ENCODE results near the gene ENOX1.

The ENOX1 gene

DNA sequence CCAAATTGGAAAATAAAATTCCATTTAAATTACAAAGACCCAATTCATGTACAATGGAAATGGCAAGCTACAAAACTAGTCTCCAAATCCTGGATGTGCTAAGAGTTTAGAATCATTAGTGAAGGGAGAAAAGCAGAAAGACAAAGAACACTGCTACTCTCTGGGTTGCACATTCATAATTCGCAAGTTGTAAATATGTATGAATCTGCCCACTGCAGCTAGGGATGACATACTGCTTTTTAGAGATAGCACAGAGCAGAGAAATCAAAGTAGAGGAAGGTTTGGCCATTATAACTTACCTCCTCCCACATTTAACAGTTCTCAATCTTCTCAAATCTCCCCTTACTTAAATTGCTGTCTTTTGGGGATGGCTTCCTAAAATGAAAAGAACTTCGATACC is 231.1 kb downstream of the ENOX1 start:
- DNase-seq (ENCODE audit: insufficient read length, low spot score) (no peak), FAIRE-seq (no peak)

DNA sequence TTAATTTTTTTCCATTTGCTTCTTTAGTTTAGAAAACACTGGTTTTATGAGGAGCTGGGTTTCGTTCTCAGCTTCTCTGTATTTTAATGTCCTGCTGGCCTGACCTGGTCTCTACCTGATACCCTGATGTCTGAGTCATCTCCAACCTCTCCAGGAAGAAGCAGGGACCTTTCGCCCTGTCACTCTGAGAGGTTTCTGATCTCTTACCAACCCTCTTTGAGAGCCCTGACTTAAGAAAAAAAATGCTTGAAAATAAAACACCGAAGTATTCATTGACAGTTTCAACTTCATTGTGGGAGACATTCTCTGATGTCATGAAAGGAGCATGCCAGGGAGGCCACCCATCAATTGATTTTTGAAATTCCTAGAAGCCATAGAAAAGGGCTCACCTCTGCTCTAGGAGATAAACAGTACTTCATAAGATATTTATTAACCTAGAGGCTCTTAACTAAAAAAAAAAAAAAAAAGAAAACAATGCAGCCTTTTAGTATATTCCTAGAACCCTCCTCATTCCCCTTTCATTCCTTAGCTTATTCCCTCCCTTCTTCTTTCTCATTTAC is 234.8 kb downstream of the ENOX1 start:
- FAIRE-seq: no peak
- DNase-seq (ENCODE audit: insufficient read length, low spot score): no peak

DNA sequence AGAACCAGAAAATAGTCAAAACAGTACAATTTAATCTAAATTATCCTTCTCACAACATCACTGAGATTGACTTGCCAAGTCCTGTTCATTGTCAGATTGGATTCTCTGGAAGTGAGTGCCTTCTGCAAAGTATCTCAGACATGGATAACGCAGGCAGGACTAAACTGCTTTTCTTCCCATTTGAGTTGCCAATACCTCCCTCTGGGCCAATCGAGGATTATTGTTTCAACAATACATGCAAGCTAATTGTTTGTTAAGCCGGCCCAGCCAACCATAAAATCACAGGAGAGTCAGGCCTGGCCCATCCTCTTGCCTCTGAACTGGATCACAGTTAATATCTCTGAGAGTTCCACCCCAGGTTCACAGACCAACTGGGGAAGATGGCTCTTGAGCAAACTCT is 240.0 kb downstream of the ENOX1 start:
- no peak for DNase-seq (ENCODE audit: insufficient read length, low spot score)
- no peak for FAIRE-seq

DNA sequence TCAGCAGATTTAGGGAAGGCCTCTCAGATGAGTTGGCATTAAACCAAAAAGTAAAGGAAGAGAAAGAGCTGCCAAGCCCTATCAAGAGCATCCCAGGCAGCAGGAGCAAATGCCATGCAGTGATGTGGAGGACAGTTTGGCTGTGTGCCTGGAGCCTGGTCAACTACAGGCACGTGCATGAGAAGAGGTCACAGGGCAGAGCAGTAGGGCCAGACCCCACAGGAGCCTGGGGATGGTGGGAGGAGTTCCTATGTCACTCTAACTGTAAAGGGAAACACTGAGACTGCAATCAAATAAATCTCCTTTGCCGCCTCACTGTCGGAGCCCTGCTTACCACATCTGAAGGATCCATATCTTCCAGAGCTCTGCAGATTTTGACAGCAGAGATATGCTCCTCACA is 240.5 kb downstream of the ENOX1 start:
- FAIRE-seq: no peak
- DNase-seq (ENCODE audit: insufficient read length, low spot score): no peak

DNA sequence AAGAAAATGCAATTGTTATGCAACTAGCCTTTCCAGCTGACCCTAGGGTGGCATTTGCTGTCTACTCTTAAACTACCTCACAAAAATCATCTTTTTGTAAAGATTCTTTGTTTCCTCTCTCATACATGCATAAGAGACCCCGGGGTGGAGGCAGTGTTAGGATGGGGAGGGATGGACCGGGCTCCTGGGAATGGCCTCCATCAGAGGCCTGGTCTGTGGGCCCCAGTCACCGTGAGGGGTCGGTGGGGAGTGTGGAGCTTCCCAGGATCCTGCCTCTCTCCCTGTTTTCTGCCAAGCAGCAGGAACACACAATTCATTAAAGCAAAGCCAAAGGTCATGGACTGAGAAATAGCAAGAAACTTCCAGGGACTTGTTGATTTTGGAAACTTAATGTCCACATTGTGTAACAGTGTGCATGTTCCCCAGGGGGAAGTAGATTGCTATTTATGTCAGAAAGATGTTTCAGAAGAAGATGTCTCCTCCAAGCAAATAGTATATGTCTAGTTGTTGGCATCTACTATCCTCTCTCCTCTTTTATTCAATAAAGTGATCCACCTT is 241.4 kb downstream of the ENOX1 start:
- no peak for DNase-seq (ENCODE audit: insufficient read length, low spot score)
- no peak for FAIRE-seq

DNA sequence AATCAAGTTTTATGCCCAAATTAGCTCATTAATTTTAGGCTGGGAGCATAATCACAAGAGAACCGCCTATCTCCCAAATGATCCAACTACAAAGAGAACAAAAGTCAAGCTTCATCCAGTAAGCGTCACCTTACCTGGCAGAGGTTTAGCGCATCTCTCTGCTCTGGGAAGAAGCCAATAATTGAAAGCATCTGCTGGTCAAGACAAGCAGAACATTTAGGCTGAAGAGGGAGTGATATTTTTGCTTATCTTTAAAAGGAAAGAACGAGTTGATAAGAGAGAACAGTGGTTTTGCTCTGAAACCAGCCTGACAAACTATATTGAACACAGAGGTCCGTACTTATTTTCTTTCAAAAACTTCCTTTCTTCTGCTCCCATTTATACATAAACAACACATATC is 242.1 kb downstream of the ENOX1 start:
- FAIRE-seq (no peak), DNase-seq (ENCODE audit: insufficient read length, low spot score) (no peak)

DNA sequence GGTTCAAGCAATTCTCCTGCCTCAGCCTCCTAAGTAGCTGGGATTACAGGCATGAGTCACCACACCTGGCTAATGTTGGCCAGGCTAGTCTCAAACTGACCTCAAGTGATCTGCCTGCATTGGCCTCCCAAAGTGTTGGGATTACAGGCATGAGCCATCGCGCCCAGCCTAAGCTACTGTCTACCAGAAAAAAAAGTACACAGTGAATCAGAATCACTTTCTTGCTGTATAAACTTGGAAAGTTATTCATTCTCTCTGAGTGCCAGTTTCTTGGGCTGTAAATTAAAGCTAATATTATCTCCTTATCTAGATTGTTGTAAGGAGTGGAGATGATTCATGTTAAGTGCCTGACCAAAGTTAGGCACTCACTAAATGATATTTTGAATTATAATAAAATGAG is 242.8 kb downstream of the ENOX1 start:
- FAIRE-seq: no peak

DNA sequence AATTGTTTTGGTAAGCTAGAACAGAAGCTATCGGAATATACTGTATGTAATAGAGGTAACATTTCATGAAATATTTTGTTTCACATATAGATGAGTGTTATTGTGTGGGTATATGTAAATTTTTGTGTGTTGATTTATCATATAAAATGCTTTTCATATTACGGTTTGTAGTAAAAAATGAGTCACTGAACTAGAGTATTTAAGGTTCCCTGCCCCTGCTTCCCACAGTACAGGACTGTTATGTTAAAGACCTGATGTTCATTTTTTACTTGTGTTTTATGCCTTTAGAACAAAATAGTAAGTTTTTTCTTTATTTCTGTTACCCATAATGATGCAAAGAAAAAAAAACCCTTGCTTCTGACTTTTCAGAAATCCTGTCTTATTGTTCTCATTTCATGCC is 243.4 kb downstream of the ENOX1 start:
- FAIRE-seq: no peak
- DNase-seq (ENCODE audit: insufficient read length, low spot score): no peak

More for the DNA sequence above, 242.8 kb downstream of the ENOX1 start:
- no peak for DNase-seq (ENCODE audit: insufficient read length, low spot score)

DNA sequence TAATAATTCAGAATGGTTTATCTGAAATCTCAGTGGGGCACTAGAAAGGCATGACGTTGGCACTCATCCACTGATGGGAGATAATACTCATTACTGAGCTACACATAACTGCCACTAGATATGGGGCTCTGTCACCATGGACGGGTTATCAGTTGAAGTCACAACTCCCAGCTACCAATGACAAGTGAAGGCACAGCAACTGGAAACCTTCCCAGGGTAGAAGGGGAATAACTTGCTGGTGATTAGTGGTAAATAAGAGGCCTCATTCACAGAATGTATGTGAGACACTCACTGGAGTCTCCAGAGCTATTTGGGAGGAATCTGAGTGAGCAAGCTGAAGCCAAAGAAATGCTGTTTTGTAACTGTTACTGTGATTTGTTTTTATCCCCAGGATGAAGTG is 249.6 kb downstream of the ENOX1 start:
- DNase-seq (ENCODE audit: insufficient read length, low spot score) (no peak), FAIRE-seq (no peak)

DNA sequence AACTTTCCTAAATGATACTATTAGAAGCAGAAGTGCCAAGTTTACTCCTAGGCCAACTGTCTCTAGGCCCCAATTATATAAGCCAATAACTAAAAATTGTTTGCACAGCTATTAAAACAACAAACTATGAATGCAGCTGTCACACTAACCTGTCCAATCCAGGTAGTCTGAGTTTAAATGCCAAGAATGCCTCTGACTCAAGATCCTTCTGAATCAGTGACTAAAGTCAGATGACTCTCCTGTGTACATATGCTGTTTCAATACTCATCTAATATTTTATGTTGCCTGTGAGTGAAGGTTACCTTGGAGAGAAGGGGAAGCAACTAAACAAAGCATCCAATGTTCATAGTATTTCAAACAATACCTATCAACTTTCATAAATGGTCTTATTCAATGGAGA is 257.0 kb downstream of the ENOX1 start:
- no peak for FAIRE-seq
- no peak for DNase-seq (ENCODE audit: insufficient read length, low spot score)

DNA sequence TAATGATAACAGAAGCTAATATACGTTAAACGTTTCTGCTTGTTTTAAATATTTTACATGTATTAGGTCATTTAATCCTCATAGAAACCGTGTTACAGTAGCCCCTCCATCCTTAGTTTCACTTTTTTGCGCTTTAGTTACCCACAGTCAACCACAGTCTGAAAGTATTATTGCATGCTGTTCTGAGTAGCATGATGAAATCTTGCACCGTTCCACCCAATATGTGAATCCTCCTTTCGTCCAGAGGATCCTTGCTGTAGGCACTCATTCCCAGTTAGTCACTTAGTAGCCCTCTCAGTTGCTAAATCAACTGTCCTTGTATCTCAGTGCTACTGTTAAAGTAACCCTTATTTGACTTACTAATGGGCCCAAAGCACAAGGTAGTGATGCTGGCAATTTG is 257.8 kb downstream of the ENOX1 start:
- FAIRE-seq (no peak), DNase-seq (ENCODE audit: insufficient read length, low spot score) (no peak)

DNA sequence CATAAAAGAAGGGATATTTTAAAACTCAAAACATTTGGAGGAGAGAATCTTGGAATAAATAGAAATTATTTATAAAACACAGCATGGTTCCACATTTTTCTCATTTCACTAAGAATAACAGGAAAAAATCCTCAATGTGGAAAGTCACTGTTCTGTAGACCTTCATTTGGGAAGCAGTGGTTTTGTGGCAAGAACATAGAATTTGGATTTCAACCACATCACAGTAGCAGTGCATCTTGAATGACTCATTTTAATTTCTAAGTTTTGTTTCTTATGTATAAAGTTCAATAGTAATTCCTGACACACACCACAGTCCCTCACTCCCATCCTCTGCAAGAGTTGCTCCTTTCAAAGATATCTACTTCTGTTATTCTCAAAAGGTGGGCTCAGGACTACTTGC is 264.0 kb downstream of the ENOX1 start:
- FAIRE-seq: no peak
- no peak for DNase-seq (ENCODE audit: insufficient read length, low spot score)

DNA sequence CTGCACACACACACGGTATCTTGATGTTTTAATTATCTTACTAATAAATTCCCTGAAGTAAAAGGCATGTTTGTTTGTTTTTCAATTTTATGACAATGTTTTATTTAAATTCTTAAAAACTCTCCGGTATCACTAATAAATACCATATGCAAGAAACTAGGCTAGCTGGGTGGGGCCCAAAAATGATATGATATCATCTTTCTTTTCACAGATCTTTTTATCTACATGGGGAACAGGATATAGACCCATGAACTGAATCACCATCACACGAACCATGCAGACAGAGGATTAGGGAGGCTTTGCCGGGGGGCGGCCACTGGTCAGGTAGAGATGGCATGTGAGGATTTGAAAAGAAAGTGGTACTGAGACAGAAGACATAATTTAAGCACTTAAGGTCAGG is 266.4 kb downstream of the ENOX1 start:
- no peak for FAIRE-seq
- no peak for DNase-seq (ENCODE audit: insufficient read length, low spot score)

DNA sequence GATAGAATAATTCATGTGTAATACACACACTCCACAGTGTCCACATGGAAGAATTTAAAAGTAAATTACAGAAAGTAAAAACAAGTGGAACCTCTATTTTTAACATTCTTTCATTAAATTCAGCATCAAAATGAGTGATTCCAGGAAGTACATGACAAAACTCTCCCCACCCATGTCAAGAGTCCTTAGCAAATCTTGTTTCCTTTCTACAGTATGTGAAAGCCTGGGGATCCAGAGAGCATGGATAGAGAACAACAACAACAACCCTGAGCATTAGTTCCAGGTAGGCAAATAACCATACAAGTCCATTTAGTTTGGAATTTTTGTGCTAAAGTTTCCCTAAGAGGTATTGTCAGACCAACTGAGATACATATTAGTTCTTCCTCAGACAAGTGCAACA is 267.9 kb downstream of the ENOX1 start:
- FAIRE-seq (no peak), DNase-seq (ENCODE audit: insufficient read length, low spot score) (no peak)

DNA sequence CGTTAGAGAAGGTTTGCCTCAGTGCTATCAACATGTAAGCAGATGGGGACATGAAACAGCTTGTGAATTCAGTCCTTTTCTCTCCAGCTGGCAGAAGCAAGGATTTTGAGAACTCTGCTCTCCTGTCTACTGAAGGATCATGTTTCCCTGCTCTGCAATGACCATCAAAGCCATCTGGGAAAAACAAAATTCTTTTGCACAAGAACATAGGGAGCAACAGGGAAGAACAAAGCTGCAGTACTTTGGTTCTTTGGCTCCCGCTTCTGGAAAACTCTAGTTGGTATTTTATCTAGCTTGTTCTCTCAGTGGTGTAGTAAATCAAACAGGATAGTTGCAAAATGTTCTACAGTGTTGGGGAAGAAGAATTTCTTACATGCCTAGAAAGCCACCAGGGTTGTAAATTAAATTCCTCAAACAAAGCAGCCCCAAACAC is 270.4 kb downstream of the ENOX1 start:
- DNase-seq (ENCODE audit: insufficient read length, low spot score): no peak
- FAIRE-seq: no peak

DNA sequence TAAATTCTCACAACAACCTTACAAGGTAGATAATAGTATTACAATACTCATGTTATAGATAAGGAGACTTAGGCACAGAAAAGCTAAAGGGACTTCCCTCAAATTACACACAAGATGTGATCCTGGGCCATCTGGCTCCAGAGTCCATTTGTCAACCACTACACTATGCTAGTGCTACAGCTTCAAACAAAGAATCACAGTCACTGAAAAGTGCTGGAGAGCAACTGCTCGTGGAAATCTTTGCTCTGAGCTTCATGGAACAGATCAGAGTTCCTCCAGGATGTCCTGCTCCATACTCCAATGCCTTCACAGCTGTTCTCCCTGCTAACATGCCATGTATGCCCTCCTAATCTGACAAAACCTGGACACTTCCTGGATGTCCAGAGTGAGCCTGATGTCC is 271.2 kb downstream of the ENOX1 start:
- DNase-seq (ENCODE audit: insufficient read length, low spot score) (no peak), FAIRE-seq (no peak)

DNA sequence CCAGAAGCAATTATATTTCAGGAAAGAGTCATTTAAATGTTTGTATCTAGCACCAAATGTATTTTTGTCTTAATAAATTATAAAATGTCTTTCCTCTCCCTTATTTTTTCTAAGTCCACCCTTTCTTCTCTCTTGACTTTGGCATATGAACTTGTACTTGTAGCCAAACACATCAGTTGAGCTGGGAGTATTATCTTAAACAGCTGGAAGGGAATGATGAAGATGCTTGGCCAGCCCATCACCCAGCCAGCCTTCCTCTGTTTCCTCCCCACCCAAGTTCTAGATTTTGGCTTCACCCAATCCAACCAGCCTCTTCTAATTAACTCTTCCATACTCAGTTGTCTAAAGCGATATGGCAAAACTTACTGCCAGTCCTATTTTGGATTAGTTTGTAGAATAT is 272.5 kb downstream of the ENOX1 start:
- DNase-seq (ENCODE audit: insufficient read length, low spot score): no peak
- no peak for FAIRE-seq

DNA sequence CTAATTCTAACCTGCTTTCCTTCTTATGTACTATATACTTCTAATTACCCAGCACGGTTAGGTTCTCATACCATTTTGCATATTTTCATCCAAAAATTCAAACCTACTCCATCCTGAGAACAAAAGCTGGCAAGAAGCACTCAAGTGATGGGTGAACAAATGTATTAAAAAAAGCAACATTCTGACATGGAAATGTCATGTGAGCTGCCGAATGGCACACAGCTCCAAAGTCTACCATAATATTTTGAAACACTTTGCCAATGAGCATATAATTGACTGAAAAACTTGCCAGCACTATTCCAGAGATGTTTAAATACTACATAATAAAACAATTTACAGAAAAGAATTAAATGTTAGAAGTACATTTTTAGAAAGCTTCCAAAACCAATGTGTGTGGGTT is 274.6 kb downstream of the ENOX1 start:
- DNase-seq (ENCODE audit: insufficient read length, low spot score) (no peak), FAIRE-seq (no peak)

DNA sequence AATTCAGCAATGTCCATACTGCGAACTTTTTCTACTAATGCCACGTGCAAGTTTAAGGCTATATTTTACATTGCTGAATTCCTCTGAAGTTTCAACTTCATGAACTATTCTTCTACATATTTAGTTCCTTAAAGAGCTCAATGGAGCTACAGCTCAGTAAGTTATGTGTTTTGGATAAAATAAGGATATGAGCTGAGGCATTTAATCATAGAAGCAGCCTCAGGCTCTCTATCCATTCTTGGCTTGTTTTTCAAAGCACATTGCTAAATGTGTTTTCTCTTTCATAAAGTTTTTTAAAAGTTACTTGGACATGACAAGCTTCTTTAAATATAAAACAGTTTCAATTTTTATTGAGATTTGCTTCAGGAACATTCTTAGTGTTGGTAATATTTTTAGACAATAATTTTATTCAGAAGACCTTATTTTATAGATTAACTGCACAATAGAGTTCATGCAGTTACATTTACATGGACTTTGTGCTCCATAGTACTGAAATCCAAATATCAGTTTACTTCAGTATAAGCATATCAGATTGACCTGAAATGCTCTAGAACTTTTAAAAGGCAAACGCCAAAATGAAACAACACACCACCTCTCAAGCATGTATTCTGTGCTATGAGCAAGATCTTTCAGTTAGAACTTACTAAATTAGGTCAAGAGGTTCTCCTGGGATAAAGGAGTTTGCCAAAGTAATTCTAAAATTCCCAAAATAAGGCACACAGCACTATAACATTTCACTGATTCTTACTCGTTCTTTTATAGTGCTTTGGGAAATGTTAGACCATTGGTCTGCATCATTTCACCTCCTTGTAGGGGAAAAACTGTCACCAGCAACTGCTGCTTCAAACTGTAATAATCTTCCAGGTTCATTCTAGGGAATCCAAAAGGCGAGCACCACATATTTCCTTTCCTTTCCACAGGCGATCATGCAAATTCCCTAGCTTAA is 275.5 kb downstream of the ENOX1 start:
- no peak for DNase-seq (ENCODE audit: insufficient read length, low spot score)
- no peak for FAIRE-seq

DNA sequence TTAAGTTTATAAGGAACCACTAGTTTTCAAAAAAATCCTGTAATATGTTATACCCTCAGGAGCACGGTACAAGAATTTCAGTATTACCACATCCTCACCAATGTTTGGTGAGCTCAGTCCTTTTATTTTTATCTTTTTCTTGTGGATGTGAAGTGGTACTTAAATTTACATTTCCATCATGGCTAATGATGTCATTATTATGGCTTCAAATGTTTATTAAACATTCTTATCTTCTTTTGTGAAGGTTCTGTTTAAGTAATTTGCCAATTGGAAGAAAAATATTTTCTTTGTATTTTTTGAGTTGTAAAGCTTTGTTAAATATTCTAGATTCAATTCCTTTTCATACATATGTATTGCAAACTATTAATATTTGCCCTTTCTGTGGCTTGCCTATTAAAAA is 291.0 kb downstream of the ENOX1 start:
- no peak for DNase-seq (ENCODE audit: insufficient read length, low spot score)
- no peak for FAIRE-seq

DNA sequence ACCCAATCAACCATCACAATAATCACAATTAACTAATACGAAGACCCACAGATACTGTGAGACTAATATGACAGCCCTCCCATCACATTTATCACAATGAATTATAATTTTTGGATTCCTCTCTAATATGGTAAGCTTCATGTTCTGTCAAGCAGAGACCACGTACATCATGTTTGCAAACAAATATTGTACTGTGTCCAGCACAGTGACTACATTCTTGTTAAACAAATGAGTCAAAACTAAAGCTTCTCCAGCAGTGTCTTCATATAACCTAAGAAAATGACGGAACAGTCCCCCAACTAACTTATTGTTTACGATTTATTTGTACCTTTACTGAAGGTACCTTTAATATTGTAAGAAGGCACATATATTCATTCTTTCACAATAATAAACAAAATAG is 292.6 kb downstream of the ENOX1 start:
- FAIRE-seq: no peak
- DNase-seq (ENCODE audit: insufficient read length, low spot score): no peak

DNA sequence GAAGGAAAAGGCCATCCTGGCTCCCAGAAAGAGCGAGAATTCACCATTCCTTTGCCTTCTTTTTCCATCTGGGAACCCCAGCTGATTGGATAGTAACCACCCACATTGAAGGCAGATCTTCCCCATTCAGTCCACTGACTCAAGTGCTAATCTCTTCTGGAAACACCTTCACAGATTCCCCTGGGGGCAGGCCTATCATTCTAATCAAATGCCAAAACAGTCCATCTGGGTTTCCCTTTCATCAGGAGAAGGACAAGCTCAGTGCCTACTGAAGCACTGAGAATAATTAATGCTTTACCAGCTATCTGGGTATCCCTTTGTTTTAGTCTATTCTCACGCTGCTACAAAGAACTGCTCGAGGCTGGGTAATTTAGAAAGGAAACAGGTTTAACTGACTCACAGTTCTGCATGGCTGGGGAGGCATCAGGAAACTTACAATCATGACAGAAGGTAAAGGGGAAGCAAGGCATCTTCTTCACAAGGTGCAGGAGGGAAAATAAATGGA is 293.2 kb downstream of the ENOX1 start:
- FAIRE-seq (no peak), DNase-seq (ENCODE audit: insufficient read length, low spot score) (no peak)

Data from GM19239 (cell line).